HG03159 (cell line): ENCODE results near the gene CAMK1D.
"Not testable (repeated sequence)": the region's sequence is repeated elsewhere in the genome, so short reads cannot be mapped to it uniquely, and the experiment has no call there.

Experiments
- ATAC-seq: cut with Tn5 transposase; IDR thresholded peaks from one replicate; pipeline ENCODE4 v1.9.1; 2021; ENCODE audit warnings: mild to moderate bottlenecking, moderate library complexity; ENCODE audit not compliant: unreplicated experiment

CAMK1D gene

GRCh38 chr10:12489806-12490205 is 140.5 kb downstream of the CAMK1D start:
- ATAC-seq = no peak

DNA sequence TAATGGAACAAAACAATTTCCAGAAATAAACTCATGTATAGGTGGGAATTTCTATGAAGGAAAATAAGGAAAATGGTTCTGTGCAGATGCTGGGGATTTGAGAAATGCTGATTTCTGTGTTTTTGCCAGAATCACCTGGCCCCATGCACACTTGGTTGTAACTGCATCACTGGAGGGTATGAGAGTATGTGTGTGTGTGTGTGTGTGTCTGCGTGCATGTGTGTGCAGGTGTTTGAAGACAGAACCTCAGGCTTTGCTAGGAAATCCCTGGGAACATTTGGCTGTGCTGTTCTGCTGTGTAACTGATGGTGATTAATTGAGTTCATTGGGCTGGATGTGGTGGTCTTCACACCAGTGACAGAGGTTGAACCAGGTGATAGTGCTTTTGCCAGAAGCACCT is 141.6 kb downstream of the CAMK1D start:
- ATAC-seq = no peak

DNA sequence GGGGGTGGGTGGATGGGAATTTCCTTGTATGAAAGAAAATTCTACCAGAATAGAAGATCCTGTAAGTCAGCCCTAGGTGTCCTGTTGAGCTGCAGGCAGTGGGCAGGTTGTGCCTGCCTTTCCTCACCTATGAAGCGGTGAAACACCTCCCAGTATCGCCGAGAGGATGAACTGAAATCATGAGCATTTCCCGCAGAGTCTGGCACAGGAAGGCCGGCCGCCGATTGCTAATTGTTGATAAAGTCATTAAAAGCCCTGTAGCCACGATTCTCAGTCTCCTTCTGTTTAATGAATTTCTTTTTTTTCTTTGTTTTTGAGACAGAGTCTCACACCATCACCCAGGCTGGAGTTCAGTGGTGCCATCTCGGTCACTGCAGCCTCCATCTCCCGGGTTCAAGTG is 142.1 kb downstream of the CAMK1D start:
- ATAC-seq = no peak

GRCh38 chr10:12492016-12492415 is 142.7 kb downstream of the CAMK1D start:
- no peak for ATAC-seq

DNA sequence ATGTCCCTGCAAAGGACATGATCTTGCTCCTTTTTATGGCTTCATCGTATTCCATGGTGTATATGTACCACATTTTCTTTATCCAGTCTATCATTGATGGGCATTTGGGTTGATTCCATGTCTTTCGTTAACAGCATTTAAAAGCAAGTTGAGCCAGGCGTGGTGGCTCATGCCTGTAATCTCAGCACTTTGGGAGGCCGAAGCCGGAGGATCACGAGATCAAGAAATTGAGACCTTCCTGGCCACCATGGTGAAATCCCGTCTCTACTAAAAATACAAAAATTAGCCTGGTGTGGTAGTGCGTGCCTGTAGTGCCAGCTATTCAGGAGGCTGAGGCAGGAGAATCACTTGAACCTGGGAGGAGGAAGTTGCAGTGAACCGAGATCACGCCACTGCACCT is 147.7 kb downstream of the CAMK1D start:
- not testable (repeated sequence) for ATAC-seq

GRCh38 chr10:12499076-12499986 is 150.0 kb downstream of the CAMK1D start:
- no peak for ATAC-seq

GRCh38 chr10:12500381-12501303 is 151.3 kb downstream of the CAMK1D start:
- no peak for ATAC-seq

GRCh38 chr10:12501324-12501723 is 152.0 kb downstream of the CAMK1D start:
- no peak for ATAC-seq

DNA sequence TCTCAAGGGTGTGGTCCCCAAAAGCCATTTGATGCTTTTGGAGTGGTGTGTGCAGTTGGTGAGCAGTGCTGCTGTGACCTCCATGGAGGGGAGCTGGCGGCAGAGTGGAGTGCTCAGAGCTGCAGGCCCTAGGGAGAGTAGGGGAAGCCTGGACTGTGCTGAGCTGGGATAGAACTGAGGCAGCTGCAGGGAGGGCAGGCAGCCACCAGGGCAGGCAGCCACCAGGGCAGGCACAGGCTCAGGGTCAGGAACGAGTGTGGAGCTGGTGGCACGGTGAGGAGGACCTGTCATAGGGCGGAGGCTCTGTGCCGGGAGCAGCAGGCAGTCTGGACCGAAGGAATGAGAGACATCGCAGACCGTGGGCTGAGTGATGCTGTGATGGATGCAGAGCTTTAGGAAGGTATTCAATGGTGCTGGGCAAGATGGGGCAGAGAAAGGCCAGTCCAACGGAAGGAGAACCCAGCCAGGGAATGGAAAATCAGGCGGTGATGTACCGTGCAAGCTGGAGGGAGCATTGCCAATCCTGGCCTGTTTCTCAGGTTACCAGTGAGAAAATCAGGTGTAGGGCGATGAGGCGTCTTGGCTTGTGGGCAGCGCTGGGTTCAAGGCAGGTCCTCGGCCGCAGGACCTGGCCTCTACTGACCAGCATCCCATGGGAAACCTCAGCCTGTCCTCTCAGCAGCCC is 152.6 kb downstream of the CAMK1D start:
- ATAC-seq = no peak

- ATAC-seq = no peak
Measured at GRCh38 chr10:12502526-12503274, 153.4 kb downstream of the CAMK1D start.

DNA sequence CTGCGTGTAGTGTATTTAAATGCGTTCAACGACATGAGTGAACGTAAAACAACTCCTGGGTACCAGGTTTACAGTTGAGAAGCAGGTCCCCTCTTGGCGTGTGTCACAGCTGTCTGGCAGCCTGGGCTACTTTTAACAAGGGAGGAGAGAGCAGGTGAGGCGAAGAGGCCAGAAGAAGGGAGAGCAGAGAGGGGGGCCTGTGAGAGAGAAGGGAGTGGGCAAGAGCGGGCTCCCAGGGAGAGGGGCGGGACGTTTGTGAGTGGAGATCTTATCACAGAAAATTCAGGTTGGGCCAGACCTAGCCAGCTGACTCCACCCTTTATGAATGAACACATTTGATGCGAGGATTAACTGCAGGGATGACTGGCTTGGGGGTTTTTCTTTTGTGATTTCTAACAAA is 154.0 kb downstream of the CAMK1D start:
- ATAC-seq = no peak

DNA sequence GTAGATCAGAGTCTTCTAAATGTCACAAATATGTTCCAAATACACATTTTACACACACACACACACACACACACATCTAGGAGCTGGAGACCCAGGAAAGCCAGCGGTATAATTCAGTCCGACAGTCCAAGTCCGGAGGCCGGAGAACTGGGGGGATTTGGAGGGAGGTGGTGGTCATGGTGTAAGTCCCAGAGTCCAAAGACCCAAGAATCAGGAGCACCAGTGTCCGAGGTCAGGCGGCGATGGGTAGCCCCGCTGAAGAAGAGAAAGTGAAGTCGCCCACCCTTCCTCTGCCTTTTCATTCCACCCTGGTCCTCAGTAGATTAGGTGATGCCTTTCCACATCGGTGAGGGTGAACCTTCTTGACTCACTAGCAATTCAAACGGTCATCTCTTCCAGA is 154.8 kb downstream of the CAMK1D start:
- ATAC-seq = no peak

GRCh38 chr10:12504628-12505027 is 155.3 kb downstream of the CAMK1D start:
- no peak for ATAC-seq

DNA sequence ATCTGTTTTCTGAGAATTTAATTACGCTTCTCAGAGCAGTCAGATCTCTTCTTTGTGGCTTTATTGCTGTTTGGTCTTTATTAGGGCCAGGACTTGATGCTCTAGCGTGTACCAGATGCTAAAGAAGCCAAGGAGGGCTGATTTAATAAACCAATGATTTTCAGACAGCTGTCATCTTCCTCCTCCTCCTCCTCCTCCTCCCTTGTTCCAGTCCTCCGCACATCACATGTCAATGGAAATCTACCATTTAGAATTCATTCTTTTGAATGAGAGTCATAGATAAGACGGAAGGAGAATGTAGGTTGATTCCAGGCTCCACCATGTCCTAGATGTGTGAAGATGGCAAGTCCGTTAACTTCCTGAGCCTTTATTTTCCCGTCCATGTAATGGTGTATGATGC is 156.3 kb downstream of the CAMK1D start:
- no peak for ATAC-seq

DNA sequence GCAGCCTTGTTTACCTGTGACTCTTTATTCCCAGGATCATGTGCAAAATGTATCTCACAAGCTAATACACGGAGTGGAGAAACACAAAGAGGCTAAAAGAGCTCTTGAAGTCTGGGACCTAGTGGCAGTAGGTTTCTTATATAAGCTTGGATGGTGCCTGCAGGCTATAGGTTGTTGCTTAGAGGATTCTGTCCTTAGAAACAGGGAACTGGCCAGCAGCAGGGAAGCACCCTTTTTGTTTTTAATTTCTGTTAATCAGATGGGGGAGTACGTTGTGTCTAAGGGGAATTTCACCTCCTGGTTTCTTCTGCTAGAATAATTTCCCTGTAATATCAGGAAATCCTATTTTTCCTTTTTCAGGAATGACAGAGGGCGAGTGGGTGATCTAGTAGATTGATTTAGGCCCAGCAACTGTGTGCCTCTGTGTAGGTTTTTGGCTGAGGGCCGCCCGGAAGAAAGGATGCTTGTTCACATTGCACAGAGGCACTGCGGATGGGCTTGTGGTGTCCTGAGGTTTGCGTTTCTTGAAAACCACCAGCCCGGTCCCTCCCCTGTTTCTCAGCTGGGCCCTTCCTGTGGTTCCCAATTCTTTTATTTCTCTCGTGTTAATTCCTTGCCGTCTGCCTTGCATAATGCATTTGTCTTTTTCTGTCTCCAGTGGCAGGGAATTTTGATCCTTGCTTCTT is 158.0 kb downstream of the CAMK1D start:
- ATAC-seq = no peak

- no peak for ATAC-seq
Measured at GRCh38 chr10:12508165-12508564, 158.8 kb downstream of the CAMK1D start.

- no peak for ATAC-seq
Measured at GRCh38 chr10:12509016-12509793, 159.9 kb downstream of the CAMK1D start.

GRCh38 chr10:12509794-12510100 is 160.4 kb downstream of the CAMK1D start:
- no peak for ATAC-seq

- ATAC-seq = no peak
Measured at GRCh38 chr10:12510501-12510941, 161.2 kb downstream of the CAMK1D start.
